D721Med (cell line): ENCODE measurements around the gene TYW3.
A peak's percentile ranks its signal among the peaks of the same experiment; 100 is the strongest.

Source experiments
- DNase-seq: peaks from one replicate; pipeline ENCODE4 v3.0.0; 2011; ENCODE audit warnings: low spot score; ENCODE audit not compliant: insufficient read length
- FAIRE-seq: peaks from 2 replicates; lab custom pipeline; 2011; peaks lifted over from hg19 to GRCh38; lab: Jason Lieb, UNC
- TF ChIP-seq, protein P1 (sequence below): IDR thresholded peaks from 2 replicates; pipeline ENCODE4 v1.5.1; 2012; ENCODE audit warnings: mild to moderate bottlenecking, control low read depth; ENCODE audit not compliant: insufficient read depth; ENCODE audit errors: missing control alignments

The TYW3 gene

DNA sequence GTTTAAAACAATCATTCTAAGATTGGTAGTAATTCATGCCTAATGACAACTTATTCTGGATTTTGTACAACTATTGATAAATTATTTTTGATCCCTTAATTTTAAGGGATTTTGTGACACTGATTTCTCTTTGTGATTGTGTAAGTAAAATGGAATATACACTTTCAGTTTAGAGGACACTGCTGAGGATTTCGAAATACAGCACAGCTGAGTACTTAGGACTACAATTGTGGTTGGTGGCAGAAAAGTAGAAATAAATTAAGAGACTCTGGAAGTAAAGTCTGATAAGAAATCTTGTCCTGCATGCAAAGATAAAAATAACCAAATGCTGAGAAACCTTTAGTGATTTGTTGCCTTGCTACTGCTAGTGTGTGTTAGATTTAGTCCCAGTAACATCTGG is 40.0 kb downstream of the TYW3 start:
- no peak for DNase-seq
- TF ChIP-seq, protein P1, sequence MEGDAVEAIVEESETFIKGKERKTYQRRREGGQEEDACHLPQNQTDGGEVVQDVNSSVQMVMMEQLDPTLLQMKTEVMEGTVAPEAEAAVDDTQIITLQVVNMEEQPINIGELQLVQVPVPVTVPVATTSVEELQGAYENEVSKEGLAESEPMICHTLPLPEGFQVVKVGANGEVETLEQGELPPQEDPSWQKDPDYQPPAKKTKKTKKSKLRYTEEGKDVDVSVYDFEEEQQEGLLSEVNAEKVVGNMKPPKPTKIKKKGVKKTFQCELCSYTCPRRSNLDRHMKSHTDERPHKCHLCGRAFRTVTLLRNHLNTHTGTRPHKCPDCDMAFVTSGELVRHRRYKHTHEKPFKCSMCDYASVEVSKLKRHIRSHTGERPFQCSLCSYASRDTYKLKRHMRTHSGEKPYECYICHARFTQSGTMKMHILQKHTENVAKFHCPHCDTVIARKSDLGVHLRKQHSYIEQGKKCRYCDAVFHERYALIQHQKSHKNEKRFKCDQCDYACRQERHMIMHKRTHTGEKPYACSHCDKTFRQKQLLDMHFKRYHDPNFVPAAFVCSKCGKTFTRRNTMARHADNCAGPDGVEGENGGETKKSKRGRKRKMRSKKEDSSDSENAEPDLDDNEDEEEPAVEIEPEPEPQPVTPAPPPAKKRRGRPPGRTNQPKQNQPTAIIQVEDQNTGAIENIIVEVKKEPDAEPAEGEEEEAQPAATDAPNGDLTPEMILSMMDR, result no peak
- no peak for FAIRE-seq

DNA sequence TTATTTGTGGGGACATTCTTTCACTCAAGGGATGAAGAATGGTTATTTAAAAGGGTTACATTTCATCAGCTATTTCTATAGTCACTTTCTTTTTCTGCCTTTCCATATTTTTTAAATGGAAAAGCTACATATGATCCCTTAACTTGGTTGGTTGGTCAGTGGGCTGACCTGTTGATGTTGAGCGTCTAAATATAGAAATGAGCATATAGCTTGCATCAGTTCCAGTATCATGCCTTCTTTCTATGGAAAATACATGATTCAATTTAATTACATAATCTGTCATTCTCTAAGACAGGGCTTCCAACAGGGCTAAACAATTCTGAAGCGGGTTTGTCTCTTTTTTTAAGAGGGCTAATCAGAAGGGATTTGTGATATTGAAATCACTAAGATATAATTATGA is 40.6 kb downstream of the TYW3 start:
- TF ChIP-seq, protein P1, result no peak
- peak; percentile 63 for FAIRE-seq
- DNase-seq, result no peak

DNA sequence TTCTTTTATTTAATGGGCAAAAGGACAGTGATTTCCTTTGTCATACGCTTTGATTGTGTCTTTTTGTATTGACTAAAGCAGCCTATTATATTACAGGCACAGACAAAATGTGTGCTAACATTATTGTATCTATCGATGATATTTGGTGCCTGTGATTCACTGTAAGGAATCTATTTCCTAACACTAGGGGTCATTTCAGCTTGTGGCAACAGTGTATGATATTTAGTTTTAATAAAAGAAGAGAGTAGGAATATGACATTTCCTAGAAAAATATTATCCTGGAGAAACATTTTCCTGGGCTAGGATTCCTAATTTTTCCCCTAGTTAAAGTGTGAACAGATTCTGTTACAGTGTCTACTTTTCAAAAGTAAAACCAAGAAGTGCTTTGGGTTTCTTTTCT is 42.8 kb downstream of the TYW3 start:
- TF ChIP-seq, protein P1, result no peak
- FAIRE-seq (peak; percentile 67), DNase-seq (no peak)

DNA sequence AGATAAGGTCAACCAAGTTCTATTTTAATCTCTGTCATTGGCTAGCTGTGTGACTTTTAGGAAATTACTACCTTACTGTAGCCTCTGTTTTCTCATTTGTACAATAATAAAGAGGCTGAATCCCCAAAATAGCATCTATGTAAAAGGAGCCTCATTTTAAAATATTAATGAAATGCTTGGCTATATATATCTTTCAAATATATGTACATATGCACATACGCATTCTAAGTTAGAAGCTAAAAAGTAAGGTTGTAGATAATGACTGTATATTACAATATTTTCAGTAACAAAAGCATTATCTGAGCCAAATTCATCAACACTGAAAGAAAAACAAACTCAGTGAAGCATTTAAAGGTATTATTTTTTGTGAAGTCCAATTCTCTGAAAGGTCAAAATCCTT is 44.6 kb downstream of the TYW3 start:
- DNase-seq (no peak), FAIRE-seq (peak; percentile 48)
- TF ChIP-seq, protein P1, result no peak

DNA sequence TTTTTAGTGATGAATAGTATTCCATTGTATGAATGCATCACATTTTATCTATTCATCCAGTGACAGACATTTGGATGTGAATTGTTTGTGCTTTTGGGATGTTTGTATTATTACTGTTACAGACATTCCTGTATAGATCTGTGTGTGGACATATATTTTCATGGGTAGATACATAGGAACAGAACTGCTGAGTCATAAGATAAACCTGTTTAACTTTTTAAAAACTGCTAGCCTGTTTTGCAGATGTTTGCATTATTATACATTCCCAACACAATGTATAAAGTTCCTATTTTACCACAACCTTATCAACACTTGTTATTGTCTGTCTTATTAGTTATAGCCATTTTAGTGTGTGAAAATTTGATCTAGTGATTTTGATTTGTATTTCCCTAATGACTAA is 46.8 kb downstream of the TYW3 start:
- FAIRE-seq (peak; percentile 44), DNase-seq (no peak)
- TF ChIP-seq, protein P1, result no peak

DNA sequence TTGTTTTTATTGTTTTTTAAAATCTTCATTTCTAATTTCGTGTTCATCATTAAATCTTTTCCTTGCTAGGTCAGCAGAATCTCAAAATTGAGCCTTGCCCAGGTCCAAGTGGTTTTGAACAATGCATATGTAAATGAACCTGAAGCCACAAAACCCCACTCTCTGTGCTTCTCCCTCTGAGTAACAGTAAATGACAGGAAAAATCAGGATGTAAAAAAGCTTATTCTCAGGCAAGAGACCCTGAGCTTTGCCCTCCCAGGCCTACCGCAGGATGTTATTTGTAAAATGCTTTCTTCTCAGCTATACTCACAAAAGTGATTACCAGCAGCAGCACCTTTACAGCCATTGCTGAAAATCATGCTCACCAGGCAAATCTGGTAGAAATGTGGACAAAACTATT is 47.6 kb downstream of the TYW3 start:
- DNase-seq, result no peak
- no peak for FAIRE-seq
- TF ChIP-seq, protein P1, result no peak

DNA sequence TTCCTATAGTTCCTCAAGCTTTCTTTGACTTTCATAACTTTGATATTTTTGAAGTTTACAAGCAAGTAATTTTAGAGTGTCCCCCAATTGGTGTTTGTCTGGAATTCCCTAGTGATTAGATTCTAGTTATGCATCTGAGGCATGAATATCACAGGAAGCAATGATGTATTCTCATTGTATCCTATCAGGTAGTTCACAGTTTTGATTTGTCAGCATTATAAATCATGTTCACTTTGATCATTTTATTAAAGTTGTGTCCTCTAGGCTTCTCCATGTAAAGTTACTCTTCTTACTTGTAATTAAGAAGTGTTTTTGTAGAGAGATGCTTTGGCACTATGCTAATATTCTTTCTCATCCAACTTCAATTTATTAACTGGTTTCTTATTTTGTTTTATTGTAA is 53.0 kb downstream of the TYW3 start:
- FAIRE-seq (peak; percentile 6), DNase-seq (no peak)
- TF ChIP-seq, protein P1, result no peak
